GM18951 (cell line): Measurements from ENCODE around the gene DGKB.

ENCODE experiments used
- POLR2A ChIP-seq: IDR thresholded peaks from 4 replicates; pipeline ENCODE4 v1.6.1; 2011; ENCODE audit warnings: mild to moderate bottlenecking; ENCODE audit not compliant: insufficient read length, insufficient read depth; ENCODE audit errors: extremely low read depth
- in situ Hi-C: fragments of 300-500 bp; cut with MboI; formaldehyde crosslinking; loops from one replicate; pipeline ENCODE4 v1.12.0; 2022; ENCODE audit warnings: low sequenced_read_pairs, mixed read lengths, inconsistent platforms; ENCODE audit not compliant: unreplicated experiment

The DGKB gene

GRCh38 chr7:14892961-14893360 lies 9.6 kb downstream of the DGKB start:
- in situ Hi-C loops, result no loop called here
- no peak for TF ChIP-seq POLR2A

GRCh38 chr7:14891289-14891688 lies 11.3 kb downstream of the DGKB start:
- no peak for TF ChIP-seq POLR2A
- in situ Hi-C loops, result no loop called here

- in situ Hi-C loops, result no loop called here
Measured at GRCh38 chr7:14888962-14889361, 13.6 kb downstream of the DGKB start.

GRCh38 chr7:14886533-14886932 lies 16.0 kb downstream of the DGKB start:
- in situ Hi-C loops, result no loop called here
- no peak for TF ChIP-seq POLR2A

More at GRCh38 chr7:14888962-14889361, 13.6 kb downstream of the DGKB start:
- no peak for TF ChIP-seq POLR2A

- in situ Hi-C loops, result no loop called here
- TF ChIP-seq POLR2A, result no peak
Measured at GRCh38 chr7:14875941-14876587, 26.5 kb downstream of the DGKB start.

GRCh38 chr7:14871880-14872279 lies 30.7 kb downstream of the DGKB start:
- no peak for TF ChIP-seq POLR2A
- in situ Hi-C loops, result no loop called here

GRCh38 chr7:14870394-14870793 lies 32.2 kb downstream of the DGKB start:
- in situ Hi-C loops, result no loop called here
- no peak for TF ChIP-seq POLR2A

GRCh38 chr7:14868937-14869336 lies 33.6 kb downstream of the DGKB start:
- in situ Hi-C loops, result no loop called here
- TF ChIP-seq POLR2A, result no peak

GRCh38 chr7:14861456-14861855 lies 41.1 kb downstream of the DGKB start:
- TF ChIP-seq POLR2A, result no peak
- in situ Hi-C loops, result no loop called here

GRCh38 chr7:14859267-14859666 lies 43.3 kb downstream of the DGKB start:
- in situ Hi-C loops, result no loop called here
- TF ChIP-seq POLR2A, result no peak

- in situ Hi-C loops, result no loop called here
- TF ChIP-seq POLR2A, result no peak
Measured at GRCh38 chr7:14858866-14859265, 43.7 kb downstream of the DGKB start.

- in situ Hi-C loops, result no loop called here
Measured at GRCh38 chr7:14858410-14858809, 44.1 kb downstream of the DGKB start.

GRCh38 chr7:14855033-14855794 lies 47.3 kb downstream of the DGKB start:
- no peak for TF ChIP-seq POLR2A
- in situ Hi-C loops, result no loop called here

More at GRCh38 chr7:14858410-14858809, 44.1 kb downstream of the DGKB start:
- no peak for TF ChIP-seq POLR2A

GRCh38 chr7:14854471-14854870 lies 48.1 kb downstream of the DGKB start:
- in situ Hi-C loops, result no loop called here

GRCh38 chr7:14851610-14852009 lies 50.9 kb downstream of the DGKB start:
- in situ Hi-C loops, result no loop called here
- TF ChIP-seq POLR2A, result no peak

More at GRCh38 chr7:14854471-14854870, 48.1 kb downstream of the DGKB start:
- TF ChIP-seq POLR2A, result no peak

GRCh38 chr7:14850039-14850438 lies 52.5 kb downstream of the DGKB start:
- TF ChIP-seq POLR2A, result no peak
- in situ Hi-C loops, result no loop called here
